Stimulated activated CD8-positive, alpha-beta memory T cell treated with anti-CD3 and anti-CD28 coated beads, Interleukin-15, amount 100 ng/mL, for 24 hours (primary cell): Measurements from ENCODE around the gene SERTM2.
"Not testable (repeated sequence)": the region's sequence is repeated elsewhere in the genome, so short reads cannot be mapped to it uniquely, and the experiment has no call there.

ENCODE experiments used
- DNase-seq: peaks from one replicate; pipeline ENCODE4 v3.0.0-alpha.2; 2020; ENCODE audit warnings: low read depth

Gene SERTM2

GRCh38 chrX:111511477-111511876, at the start of gene SERTM2:
SERTM2 (plus strand) TSS chrX:111511645; CDS start chrX:111518858, 7,213 bp downstream.
- DNase-seq: no peak

GRCh38 chrX:111465669-111466068, 45.8 kb upstream of the SERTM2 start:
- DNase-seq: no peak

GRCh38 chrX:111467896-111468295, 43.5 kb upstream of the SERTM2 start:
- no peak for DNase-seq

GRCh38 chrX:111470681-111471403, 40.6 kb upstream of the SERTM2 start:
- no peak for DNase-seq

GRCh38 chrX:111481896-111482295, 29.5 kb upstream of the SERTM2 start:
- no peak for DNase-seq

GRCh38 chrX:111483135-111483534, 28.3 kb upstream of the SERTM2 start:
- no peak for DNase-seq

GRCh38 chrX:111483881-111484280, 27.6 kb upstream of the SERTM2 start:
- DNase-seq: no peak

- no peak for DNase-seq
Measured at GRCh38 chrX:111490688-111491087, 20.8 kb upstream of the SERTM2 start.

GRCh38 chrX:111492085-111492484, 19.4 kb upstream of the SERTM2 start:
- no peak for DNase-seq

GRCh38 chrX:111498538-111499103, 12.8 kb upstream of the SERTM2 start:
- no peak for DNase-seq

- no peak for DNase-seq
Measured at GRCh38 chrX:111503485-111503993, 7.9 kb upstream of the SERTM2 start.

- no peak for DNase-seq
Measured at GRCh38 chrX:111504941-111505340, 6.5 kb upstream of the SERTM2 start.

GRCh38 chrX:111505783-111506182, 5.7 kb upstream of the SERTM2 start:
- no peak for DNase-seq

GRCh38 chrX:111506826-111507225, 4.6 kb upstream of the SERTM2 start:
- no peak for DNase-seq

- DNase-seq: no peak
Measured at GRCh38 chrX:111507933-111508332, 3.5 kb upstream of the SERTM2 start.

- no peak for DNase-seq
Measured at GRCh38 chrX:111515298-111515697, 3.9 kb downstream of the SERTM2 start.

- DNase-seq: no peak
Measured at GRCh38 chrX:111518667-111519066, 7.2 kb downstream of the SERTM2 start.

- DNase-seq: no peak
Measured at GRCh38 chrX:111519215-111519614, 7.8 kb downstream of the SERTM2 start.

- DNase-seq: no peak
Measured at GRCh38 chrX:111520506-111520905, 9.1 kb downstream of the SERTM2 start.

GRCh38 chrX:111521169-111521568, 9.7 kb downstream of the SERTM2 start:
- no peak for DNase-seq

GRCh38 chrX:111543212-111543741, 31.8 kb downstream of the SERTM2 start:
- no peak for DNase-seq

- DNase-seq: not testable (repeated sequence)
Measured at GRCh38 chrX:111549235-111549634, 37.8 kb downstream of the SERTM2 start.

- DNase-seq: no peak
Measured at GRCh38 chrX:111555406-111555958, 44.0 kb downstream of the SERTM2 start.
